GM23338 (cell line): ENCODE measurements around the gene IMPA2.

Source experiments
- CREB1 ChIP-seq: fragments of 250-450 bp; sonication (Bioruptor Pico); IDR thresholded peaks from 2 replicates; pipeline ENCODE4 v1.5.0; 2020; ENCODE audit warnings: low read depth, mild to moderate bottlenecking, moderate library complexity
- CTCF ChIP-seq, 2 experiments: fragments of 200-600 bp in 1 of 2; sonication (generic) in 1 of 2; conservative IDR thresholded peaks; 2 replicates each; pipeline versions ENCODE4 v1.5.1 to v1.6.1; 2016 to 2017; ENCODE audit warnings: antibody characterized with exemption in 2 of 2, low read depth in 2 of 2, mild to moderate bottlenecking in 2 of 2, moderate library complexity in 1 of 2
- EZH2phosphoT487 ChIP-seq: fragments of 200-600 bp; sonication (generic); IDR thresholded peaks from one replicate; pipeline ENCODE4 v1.8.1; 2018; ENCODE audit warnings: antibody characterized with exemption; ENCODE audit not compliant: unreplicated experiment
- POLR2AphosphoS5 ChIP-seq: IDR thresholded peaks from 2 replicates; pipeline ENCODE4 v1.6.1; 2016; ENCODE audit warnings: antibody characterized with exemption, low read depth

- TF ChIP-seq CTCF (conservative IDR thresholded peaks at IDR 0.05; ENCODE audit: low read depth in 2 of 2) = no peak
- TF ChIP-seq POLR2AphosphoS5 = no peak
- no peak for TF ChIP-seq CREB1 (CRISPR knock-in tag)
- no peak for TF ChIP-seq EZH2phosphoT487
Measured at GRCh38 chr18:11989966-11990380, 8.7 kb downstream of the IMPA2 start.
